B cell (primary cell): ENCODE results near the gene ARHGAP29. TPM values are rescaled to one million over a fixed set of nuclear protein-coding genes. Genes with fewer than 3 reads are reported as not detected.

Experiments used
- ATAC-seq: fragments of 200-7000 bp; cut with Tn5 transposase; one replicate; pipeline ENCODE4 v1.10.0; 2021; ENCODE audit warnings: low read depth, mild to moderate bottlenecking, moderate number of reproducible peaks, moderate library complexity
- CTCF ChIA-PET: fragments of 350-600 bp; sonication (Branson Sonifier 250); formaldehyde crosslinking; loops from one replicate; lab custom pipeline; 2021; ENCODE audit warnings: antibody characterized with exemption, inconsistent platforms; lab: Charles Lee
- POLR2A ChIA-PET: fragments of 350-600 bp; sonication (Branson Sonifier 250); formaldehyde crosslinking; loops from one replicate; lab custom pipeline; 2021; ENCODE audit warnings: antibody characterized with exemption; lab: Charles Lee
- DNase-seq: peaks from one replicate; pipeline ENCODE4 v3.0.0; 2013
- H2AFZ ChIP-seq: 2 replicates; pipeline ENCODE4 v1.6.1; 2012; ENCODE audit warnings: mild to moderate bottlenecking, low read depth, low read length; ENCODE audit not compliant: insufficient read depth, poor library complexity, severe bottlenecking
- H3K27ac ChIP-seq, 2 donors: 1 replicate in 1 of 2; 2 replicates in 1 of 2; pipeline ENCODE4 v1.5.1; 2012 to 2013; ENCODE audit warnings: low read length in 2 of 2, mild to moderate bottlenecking in 2 of 2, moderate library complexity in 1 of 2
- H3K27me3 ChIP-seq, 4 experiments: fragments of 200-600 bp in 1 of 4; sonication (generic) in 1 of 4; replicated peaks in 1 of 4; 1 replicate in 2 of 4; 2 replicates in 2 of 4; pipeline versions ENCODE4 v1.6.1 to v1.7.0; 2013 to 2016; ENCODE audit warnings: low read length in 3 of 4, mild to moderate bottlenecking in 2 of 4, mixed read lengths in 1 of 4, moderate library complexity in 1 of 4; ENCODE audit not compliant: insufficient read depth in 4 of 4, control insufficient read depth in 3 of 4; ENCODE audit errors: control extremely low read depth in 1 of 4
- H3K36me3 ChIP-seq, 2 experiments: replicated peaks in 1 of 2; 1 replicate in 1 of 2; 2 replicates in 1 of 2; pipeline versions ENCODE4 v1.6.1 to v1.7.1; 2013; ENCODE audit warnings: low read length in 1 of 2; ENCODE audit not compliant: insufficient read depth in 2 of 2, control insufficient read depth in 1 of 2; ENCODE audit errors: control extremely low read depth in 1 of 2, extremely low read depth in 1 of 2
- H3K4me1 ChIP-seq, 2 donors: fragments of 200-600 bp in 1 of 2; sonication (generic) in 1 of 2; 1 replicate in 1 of 2; 2 replicates in 1 of 2; pipeline versions ENCODE4 v1.5.1 to v1.6.1; 2013 to 2017; ENCODE audit warnings: low read length in 2 of 2; ENCODE audit not compliant: control insufficient read depth in 2 of 2, insufficient read depth in 2 of 2
- H3K4me2 ChIP-seq: replicated peaks from 2 replicates; pipeline ENCODE3; 2012; ENCODE audit warnings: mild to moderate bottlenecking, low read depth, low read length; ENCODE audit not compliant: poor library complexity, severe bottlenecking
- H3K4me3 ChIP-seq, 5 experiments: fragments of 200-600 bp in 1 of 5; sonication (generic) in 1 of 5; 1 replicate in 3 of 5; 2 replicates in 2 of 5; pipeline versions ENCODE4 v1.5.1 to v1.7.0; 2011 to 2016; ENCODE audit warnings: low read length in 4 of 5, mild to moderate bottlenecking in 4 of 5, low read depth in 2 of 5, control low read depth in 1 of 5, moderate library complexity in 1 of 5; ENCODE audit not compliant: insufficient read depth in 1 of 5; ENCODE audit errors: control extremely low read depth in 1 of 5, extremely low read depth in 1 of 5
- H3K79me2 ChIP-seq: fragments of 200-600 bp; sonication (generic); one replicate; pipeline ENCODE4 v1.6.0; 2016; ENCODE audit warnings: low read length; ENCODE audit not compliant: control insufficient read depth, insufficient read depth
- H3K9ac ChIP-seq: fragments of 200-600 bp; sonication (generic); 2 replicates; pipeline ENCODE4 v1.6.1; 2017; ENCODE audit warnings: mild to moderate bottlenecking, low read length, moderate library complexity
- H3K9me3 ChIP-seq, 3 donors: one replicate each; pipeline versions ENCODE4 v1.6.1 to v1.7.1; 2013; ENCODE audit warnings: low read length in 2 of 3; ENCODE audit not compliant: control insufficient read depth in 2 of 3, insufficient read depth in 1 of 3; ENCODE audit errors: control extremely low read depth in 1 of 3
- H4K20me1 ChIP-seq: 2 replicates; pipeline ENCODE4 v1.6.0; 2012; ENCODE audit warnings: mild to moderate bottlenecking, low read length; ENCODE audit not compliant: insufficient read depth, control insufficient read depth, poor library complexity, severe bottlenecking
- H3K27ac Mint-ChIP-seq: one replicate; pipeline ENCODE4 v1.8.0; 2021; ENCODE audit warnings: mixed read lengths
- H3K27me3 Mint-ChIP-seq: one replicate; pipeline ENCODE4 v1.8.0; 2021; ENCODE audit warnings: mixed read lengths
- H3K4me1 Mint-ChIP-seq: one replicate; pipeline ENCODE4 v1.8.0; 2021; ENCODE audit warnings: mixed read lengths
- H3K4me3 Mint-ChIP-seq: one replicate; pipeline ENCODE4 v1.8.0; 2021; ENCODE audit warnings: mixed read lengths
- H3K9me3 Mint-ChIP-seq: one replicate; pipeline ENCODE4 v1.8.0; 2022; ENCODE audit warnings: mixed read lengths; ENCODE audit not compliant: insufficient read depth
- CTCF ChIP-seq: fragments of 200-600 bp; IDR thresholded peaks from one replicate; pipeline ENCODE4 v1.8.0; 2022; ENCODE audit warnings: antibody characterized with exemption, mild to moderate bottlenecking
- EZH2 ChIP-seq: IDR thresholded peaks from 2 replicates; pipeline ENCODE4 v1.6.1; 2012; ENCODE audit warnings: borderline replicate concordance, low read depth, mild to moderate bottlenecking, moderate library complexity, low read length; ENCODE audit not compliant: insufficient read depth, poor library complexity, severe bottlenecking
- WGBS: methylation state at CpG from one replicate; pipeline ENCODE4 v1.1.5; 2013; ENCODE audit warnings: missing lambda C conversion rate; ENCODE audit not compliant: insufficient coverage; 5-methylcytosine and 5-hydroxymethylcytosine counted together
- intact Hi-C: fragments of 100-400 bp; cut with micrococcal nuclease; formaldehyde crosslinking; loops from one replicate; pipeline ENCODE4 v1.10.0; 2022
- polyA plus RNA-seq: library from polyadenylated mRNA; depleted of rRNA; stranded (reverse); fragments of >200 nt; gene quantifications from 2 replicates; pipeline ENCODE4 v1.2.3, GENCODE V29; 2012
- total RNA-seq, 2 donors: library from RNA; stranded (reverse); fragments of 120-200 nt in 1 of 2; gene quantifications; 1 replicate in 1 of 2; 2 replicates in 1 of 2; pipeline versions ENCODE4 v1.2.3 to v1.2.4, GENCODE V29; 2013 to 2022

The ARHGAP29 gene
- total and polyA plus RNA-seq, 2 donors (not counting 1 experiment from before 2014, with no cell fraction given) = not detected

- no peak overlapping the region for H3K27ac ChIP-seq
- no peak for ATAC-seq
- intact Hi-C loops = no loop called here
- peaks cover 8% of the 10 kb centered on the region for H3K27me3 Mint-ChIP-seq
- no peak overlapping the region for H3K4me3 Mint-ChIP-seq
- TF ChIP-seq CTCF (no peak), EZH2 (no peak)
- no peaks in the 10 kb centered on the region for H3K27me3 ChIP-seq
- ChIA-PET POLR2A (no interaction called here), CTCF (no interaction called here)
- no peaks in the 10 kb centered on the region for H3K4me1 ChIP-seq
- no peaks in the 10 kb centered on the region for H3K79me2 ChIP-seq
- H3K27ac Mint-ChIP-seq = no peak overlapping the region
- no peaks in the 10 kb centered on the region for H4K20me1 ChIP-seq
- H3K4me1 Mint-ChIP-seq = no peaks in the 10 kb centered on the region
- no peak overlapping the region for H3K4me2 ChIP-seq
- WGBS = no CpG with 5 or more reads among the region's 1 CpG
- H2AFZ ChIP-seq = no peak overlapping the region
- no peaks in the 10 kb centered on the region for H3K9me3 ChIP-seq
- no peak for DNase-seq
- no peak overlapping the region for H3K4me3 ChIP-seq
- H3K36me3 ChIP-seq = no peaks in the 10 kb centered on the region
- no peak overlapping the region for H3K9ac ChIP-seq
- no peaks in the 10 kb centered on the region for H3K9me3 Mint-ChIP-seq
Observed at GRCh38 chr1:94280541-94280940, 43.2 kb upstream of the ARHGAP29 start.

GRCh38 chr1:94279462-94279861 is 42.1 kb upstream of the ARHGAP29 start:
- H3K4me3 ChIP-seq = no peak overlapping the region
- H4K20me1 ChIP-seq = no peaks in the 10 kb centered on the region
- H3K4me3 Mint-ChIP-seq = no peak overlapping the region
- intact Hi-C loops = no loop called here
- no peak for ATAC-seq
- H3K27ac ChIP-seq = no peak overlapping the region
- POLR2A ChIA-PET = no interaction called here
- no peak overlapping the region for H3K4me2 ChIP-seq
- H3K36me3 ChIP-seq = no peaks in the 10 kb centered on the region
- CTCF ChIA-PET = no interaction called here
- H3K9me3 ChIP-seq = no peaks in the 10 kb centered on the region
- no peaks in the 10 kb centered on the region for H3K9me3 Mint-ChIP-seq
- no peak overlapping the region for H3K9ac ChIP-seq
- H2AFZ ChIP-seq = no peak overlapping the region
- peaks cover 4% of the 10 kb centered on the region for H3K27me3 Mint-ChIP-seq
- H3K4me1 Mint-ChIP-seq = no peaks in the 10 kb centered on the region
- TF ChIP-seq CTCF (no peak), EZH2 (no peak)
- no peaks in the 10 kb centered on the region for H3K27me3 ChIP-seq
- H3K4me1 ChIP-seq = no peaks in the 10 kb centered on the region
- DNase-seq = no peak
- no peak overlapping the region for H3K27ac Mint-ChIP-seq
- no CpG with 5 or more reads among the region's 1 CpG for WGBS
- H3K79me2 ChIP-seq = no peaks in the 10 kb centered on the region
